GM23338 (cell line): ENCODE measurements around the gene NFKBIZ. TPM values are rescaled to one million over a fixed set of nuclear protein-coding genes. Genes with fewer than 3 reads are reported as not detected.

Source experiments
- CREB1 ChIP-seq: fragments of 250-450 bp; sonication (Bioruptor Pico); IDR thresholded peaks from 2 replicates; pipeline ENCODE4 v1.5.0; 2020; ENCODE audit warnings: low read depth, mild to moderate bottlenecking, moderate library complexity
- CTCF ChIP-seq, 2 experiments: fragments of 200-600 bp in 1 of 2; sonication (generic) in 1 of 2; conservative IDR thresholded peaks; 2 replicates each; pipeline versions ENCODE4 v1.5.1 to v1.6.1; 2016 to 2017; ENCODE audit warnings: antibody characterized with exemption in 2 of 2, low read depth in 2 of 2, mild to moderate bottlenecking in 2 of 2, moderate library complexity in 1 of 2
- ETS1 ChIP-seq: IDR thresholded peaks from 2 replicates; pipeline ENCODE4 v1.6.1; 2016; ENCODE audit warnings: antibody characterized with exemption
- JUNB ChIP-seq: IDR thresholded peaks from one replicate; pipeline ENCODE4 v1.6.1; 2016; ENCODE audit warnings: antibody characterized with exemption; ENCODE audit not compliant: unreplicated experiment
- NANOG ChIP-seq: IDR thresholded peaks from 2 replicates; pipeline ENCODE4 v1.6.1; 2016; ENCODE audit warnings: antibody characterized with exemption, borderline replicate concordance
- ZNF114 ChIP-seq: fragments of 250-450 bp; sonication (Bioruptor Pico); IDR thresholded peaks from 2 replicates; pipeline ENCODE4 v1.5.0; 2020; ENCODE audit warnings: mild to moderate bottlenecking, moderate library complexity
- ZNF462 ChIP-seq: fragments of 250-450 bp; sonication (Bioruptor Pico); IDR thresholded peaks from 2 replicates; pipeline ENCODE4 v1.5.0; 2020; ENCODE audit warnings: mild to moderate bottlenecking, moderate library complexity
- polyA plus RNA-seq: library from polyadenylated mRNA; unstranded; fragments of >200 nt; fragmentation: Nextera tagmentation; extraction: Ambion mirVana; gene quantifications from 2 replicates; pipeline ENCODE4 v1.2.1, GENCODE V29; 2016
- total RNA-seq: library from RNA; depleted of rRNA; stranded (reverse); fragments of >200 nt; shearing (Covaris generic); gene quantifications from 2 replicates; pipeline ENCODE4 v1.2.3, GENCODE V29; 2014

Gene NFKBIZ
- total and polyA plus RNA-seq, 2 experiments from 2014 or later: 14.1 to 18.2 TPM

- TF ChIP-seq ZNF462 (no peak), JUNB (no peak), CREB1 (CRISPR knock-in tag) (no peak), ZNF114 (CRISPR knock-in tag) (no peak), CTCF (conservative IDR thresholded peaks at IDR 0.05; ENCODE audit: low read depth in 2 of 2) (no peak), NANOG (no peak), ETS1 (no peak)
Measured at GRCh38 chr3:101851850-101852714, 2.8 kb downstream of the NFKBIZ start (continued).
